SJSA1 (cell line): ENCODE measurements around the gene PELI2. TPM values are rescaled to one million over a fixed set of nuclear protein-coding genes. Genes with fewer than 3 reads are reported as not detected.

Experiments used
- DNase-seq, 2 experiments: peaks; one replicate each; pipeline ENCODE4 v3.0.0-alpha.2; 2015 to 2020; ENCODE audit warnings: low spot score in 2 of 2, low read depth in 1 of 2
- H3K27ac ChIP-seq: fragments of 250-450 bp; sonication (Bioruptor Pico); 2 replicates; pipeline ENCODE4 v1.5.1; 2020; ENCODE audit warnings: mild to moderate bottlenecking, moderate library complexity
- H3K27me3 ChIP-seq: fragments of 250-450 bp; sonication (Bioruptor Pico); replicated peaks from 2 replicates; pipeline ENCODE4 v1.5.1; 2020; ENCODE audit warnings: mild to moderate bottlenecking, moderate library complexity
- H3K36me3 ChIP-seq: fragments of 250-450 bp; sonication (Bioruptor Pico); 2 replicates; pipeline ENCODE4 v1.5.1; 2020; ENCODE audit warnings: mild to moderate bottlenecking
- H3K4me1 ChIP-seq: fragments of 250-450 bp; sonication (Bioruptor Pico); replicated peaks from 2 replicates; pipeline ENCODE4 v1.6.1; 2021; ENCODE audit warnings: mild to moderate bottlenecking
- H3K4me3 ChIP-seq: fragments of 250-450 bp; sonication (Bioruptor Pico); 2 replicates; pipeline ENCODE4 v1.5.1; 2020; ENCODE audit warnings: mild to moderate bottlenecking
- H3K9me3 ChIP-seq: fragments of 250-450 bp; sonication (Bioruptor Pico); replicated peaks from 2 replicates; pipeline ENCODE4 v1.5.1; 2020; ENCODE audit warnings: mild to moderate bottlenecking
- total RNA-seq: library from RNA; depleted of rRNA; stranded (reverse); fragments of >200 nt; shearing (Covaris generic); gene quantifications from 2 replicates; pipeline ENCODE4 v1.2.3, GENCODE V29; 2014

The PELI2 gene
- total RNA-seq, 1 experiment from 2014 or later = 9.6 TPM

DNA sequence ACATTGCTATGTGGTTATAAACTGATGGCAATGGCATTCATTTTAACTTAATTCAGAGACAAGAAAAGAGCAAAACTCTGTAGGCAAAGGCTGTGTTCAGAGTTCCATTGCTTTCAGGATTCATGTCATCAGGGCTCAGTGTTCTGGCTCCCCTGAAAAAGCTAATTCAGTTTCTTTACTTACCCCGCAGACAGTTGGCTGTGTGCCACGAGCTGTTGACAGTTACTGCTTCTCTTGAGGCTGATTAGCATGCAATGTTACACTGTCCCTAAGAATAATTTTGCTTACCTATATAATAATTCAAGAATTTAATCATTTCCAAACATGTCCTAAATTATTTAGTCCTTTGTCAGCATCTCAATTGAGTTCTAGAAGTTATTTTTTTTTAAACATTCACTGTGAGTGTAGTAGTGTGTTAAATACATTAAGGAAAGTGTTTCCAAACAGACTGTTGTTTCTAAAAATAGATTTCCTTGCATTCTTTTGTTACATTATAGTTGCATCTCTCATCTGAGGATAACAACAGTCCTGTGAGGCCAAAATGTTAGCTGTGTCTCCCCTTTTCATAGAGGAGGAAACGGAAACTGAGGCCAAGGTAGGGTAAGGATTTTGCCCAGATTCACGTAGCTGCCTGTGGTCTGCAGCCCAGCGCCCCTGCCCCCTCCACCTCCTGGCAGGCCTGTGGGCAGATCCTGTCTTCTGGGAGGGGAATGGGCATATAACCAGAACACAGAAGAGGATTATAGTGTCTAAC lies 98.6 kb downstream of the PELI2 start:
- no peak for DNase-seq

DNA sequence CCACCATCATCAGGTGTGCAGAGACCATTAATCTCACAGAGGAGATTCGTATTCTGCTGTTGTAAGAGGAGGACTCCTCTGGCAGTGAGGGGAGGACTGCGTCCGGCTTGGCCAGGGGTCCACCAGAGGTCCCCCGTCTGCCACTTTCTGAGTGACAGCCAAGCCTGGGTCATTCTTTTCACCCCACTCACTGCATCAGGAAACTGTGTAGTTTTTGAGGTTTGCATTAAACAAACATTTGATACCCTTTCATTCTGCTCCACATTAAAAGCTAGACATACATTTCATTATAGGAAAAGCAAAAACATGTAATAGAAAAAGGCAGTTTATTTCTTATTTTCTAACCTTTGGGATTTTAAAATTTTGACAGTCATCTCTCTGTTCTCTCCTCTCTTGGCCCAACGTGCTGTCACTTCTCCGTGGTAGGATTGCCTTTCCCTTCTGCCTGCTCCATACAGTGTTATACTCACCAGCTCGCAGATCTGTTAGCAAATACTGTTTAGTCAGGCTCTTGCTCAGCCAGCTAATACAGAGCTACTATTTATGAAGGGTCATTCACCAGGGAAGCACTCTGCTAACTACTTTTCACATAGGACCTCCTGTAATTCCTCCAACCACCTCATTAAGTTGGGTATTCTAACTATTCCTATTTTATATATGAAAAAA lies 99.3 kb downstream of the PELI2 start:
- Histone ChIP-seq H3K4me3 (no peak overlapping the region), H3K27ac (peak overlapping the region; percentile 29; the same call in 1 of the 2 replicates), H3K27me3 (no peaks in the 10 kb centered on the region), H3K9me3 (no peaks in the 10 kb centered on the region), H3K36me3 (no peaks in the 10 kb centered on the region), H3K4me1 (peaks cover 39% of the 10 kb centered on the region)
- no peak for DNase-seq

More for the DNA sequence above, 98.6 kb downstream of the PELI2 start:
- no peaks in the 10 kb centered on the region for H3K9me3 ChIP-seq
- no peak overlapping the region for H3K4me3 ChIP-seq
- H3K36me3 ChIP-seq = no peaks in the 10 kb centered on the region
- H3K27me3 ChIP-seq = no peaks in the 10 kb centered on the region
- peaks cover 39% of the 10 kb centered on the region for H3K4me1 ChIP-seq
- H3K27ac ChIP-seq = peak overlapping the region; percentile 29

DNA sequence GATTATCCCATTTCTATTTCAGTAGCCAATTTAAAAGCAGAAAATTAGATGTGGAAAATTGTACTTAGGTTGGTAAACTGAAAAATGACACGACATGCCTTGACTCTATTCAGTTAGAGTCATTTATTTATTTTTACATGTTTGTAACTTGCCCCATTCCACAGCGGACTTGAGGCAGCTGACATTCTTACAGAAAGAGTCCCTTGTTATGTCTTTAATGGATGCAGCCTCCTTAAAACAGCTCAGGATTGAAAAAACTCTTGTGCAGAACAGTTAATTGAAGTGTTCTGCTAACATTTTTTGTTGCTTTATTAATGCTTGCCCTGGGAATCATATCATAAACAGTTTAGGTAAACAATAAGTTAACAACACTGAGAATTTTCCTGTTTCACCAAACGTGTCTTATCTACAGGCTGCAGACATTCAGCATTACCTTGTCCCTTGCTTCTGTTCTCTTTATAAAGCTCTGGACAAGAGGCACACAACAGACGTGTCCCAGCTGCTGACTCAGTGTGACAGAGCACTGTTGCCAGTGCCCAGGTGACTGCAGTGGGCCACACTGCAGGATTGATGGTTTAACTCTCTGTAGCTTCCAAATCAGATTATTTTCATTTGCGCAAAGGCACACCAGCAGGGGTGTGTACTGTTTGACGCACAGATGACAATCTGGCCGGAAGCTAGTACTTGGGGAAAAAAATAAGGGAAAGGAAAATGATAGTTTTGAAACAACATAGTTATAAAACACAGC lies 101.6 kb downstream of the PELI2 start:
- Histone ChIP-seq H3K27me3 (no peaks in the 10 kb centered on the region), H3K36me3 (no peaks in the 10 kb centered on the region), H3K4me1 (peaks cover 52% of the 10 kb centered on the region), H3K4me3 (no peak overlapping the region), H3K27ac (peak overlapping the region; percentile 41), H3K9me3 (no peaks in the 10 kb centered on the region)
- peak in 1 of 2 experiments; percentile 38 for DNase-seq

DNA sequence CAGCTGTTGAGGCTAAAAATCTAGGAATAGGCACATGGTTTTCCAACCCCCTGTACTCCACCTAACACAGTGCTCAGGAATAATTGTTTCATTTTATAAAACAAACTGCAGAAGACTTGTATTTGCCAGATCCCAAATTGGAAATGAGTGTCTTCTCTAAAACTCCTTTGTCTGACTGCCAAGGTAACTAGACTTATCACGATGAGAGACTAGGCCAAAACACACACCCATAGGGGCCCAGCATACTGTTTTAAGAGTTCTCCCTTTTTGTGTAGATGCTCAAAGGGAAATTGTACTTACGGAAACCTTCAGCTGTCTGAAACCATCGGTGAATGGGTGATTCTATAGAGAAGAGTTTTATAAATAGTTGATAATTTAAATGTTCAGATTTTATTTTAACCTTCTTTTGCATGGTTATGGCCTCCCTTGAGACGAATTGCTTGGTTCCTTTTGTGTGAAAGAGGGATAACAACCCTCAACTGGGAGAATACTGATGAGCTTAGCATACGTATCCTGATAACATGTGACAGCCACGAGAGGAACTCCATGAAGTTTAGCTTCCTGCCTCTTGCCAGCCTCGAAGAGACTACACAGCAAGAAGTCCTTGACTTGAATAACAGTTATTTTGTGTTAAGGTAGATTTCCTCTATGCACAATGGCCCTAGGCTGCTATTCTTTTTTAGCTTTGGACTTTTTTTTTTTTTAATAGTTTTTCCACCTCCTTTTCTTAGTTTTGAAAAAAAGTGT lies 103.3 kb downstream of the PELI2 start:
- Histone ChIP-seq H3K27me3 (no peaks in the 10 kb centered on the region), H3K36me3 (0 out of 2 replicates have a peak, but pooled peaks cover 4% of the 10 kb centered on the region), H3K27ac (no peak overlapping the region), H3K4me3 (no peak overlapping the region), H3K9me3 (no peaks in the 10 kb centered on the region), H3K4me1 (peaks cover 53% of the 10 kb centered on the region)
- no peak for DNase-seq

DNA sequence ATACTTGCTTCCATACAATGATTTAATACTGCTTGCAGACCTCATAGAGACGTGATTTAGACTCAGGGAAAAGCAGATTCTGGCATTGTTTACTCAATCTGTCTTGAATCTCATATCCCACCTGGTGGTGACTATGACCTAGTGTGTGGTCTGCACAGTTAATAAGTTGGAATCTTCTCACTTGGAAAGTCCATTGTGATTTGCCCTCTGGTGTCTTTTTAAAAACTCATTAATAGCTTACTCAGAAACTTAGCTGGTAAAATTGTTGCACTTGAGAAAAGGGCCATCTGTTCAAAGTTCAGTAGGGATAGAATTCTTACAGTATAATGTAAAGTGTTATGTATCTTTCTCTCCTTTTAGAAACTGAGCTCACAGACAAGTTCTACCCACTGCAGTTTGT lies 106.0 kb downstream of the PELI2 start:
- no peaks in the 10 kb centered on the region for H3K9me3 ChIP-seq
- H3K4me3 ChIP-seq = no peak overlapping the region
- no peak overlapping the region for H3K27ac ChIP-seq
- H3K27me3 ChIP-seq = no peaks in the 10 kb centered on the region
- H3K4me1 ChIP-seq = peaks cover 30% of the 10 kb centered on the region
- H3K36me3 ChIP-seq = 0 out of 2 replicates have a peak, but pooled peaks cover 4% of the 10 kb centered on the region
- DNase-seq = peak in 1 of 2 experiments; percentile 17

DNA sequence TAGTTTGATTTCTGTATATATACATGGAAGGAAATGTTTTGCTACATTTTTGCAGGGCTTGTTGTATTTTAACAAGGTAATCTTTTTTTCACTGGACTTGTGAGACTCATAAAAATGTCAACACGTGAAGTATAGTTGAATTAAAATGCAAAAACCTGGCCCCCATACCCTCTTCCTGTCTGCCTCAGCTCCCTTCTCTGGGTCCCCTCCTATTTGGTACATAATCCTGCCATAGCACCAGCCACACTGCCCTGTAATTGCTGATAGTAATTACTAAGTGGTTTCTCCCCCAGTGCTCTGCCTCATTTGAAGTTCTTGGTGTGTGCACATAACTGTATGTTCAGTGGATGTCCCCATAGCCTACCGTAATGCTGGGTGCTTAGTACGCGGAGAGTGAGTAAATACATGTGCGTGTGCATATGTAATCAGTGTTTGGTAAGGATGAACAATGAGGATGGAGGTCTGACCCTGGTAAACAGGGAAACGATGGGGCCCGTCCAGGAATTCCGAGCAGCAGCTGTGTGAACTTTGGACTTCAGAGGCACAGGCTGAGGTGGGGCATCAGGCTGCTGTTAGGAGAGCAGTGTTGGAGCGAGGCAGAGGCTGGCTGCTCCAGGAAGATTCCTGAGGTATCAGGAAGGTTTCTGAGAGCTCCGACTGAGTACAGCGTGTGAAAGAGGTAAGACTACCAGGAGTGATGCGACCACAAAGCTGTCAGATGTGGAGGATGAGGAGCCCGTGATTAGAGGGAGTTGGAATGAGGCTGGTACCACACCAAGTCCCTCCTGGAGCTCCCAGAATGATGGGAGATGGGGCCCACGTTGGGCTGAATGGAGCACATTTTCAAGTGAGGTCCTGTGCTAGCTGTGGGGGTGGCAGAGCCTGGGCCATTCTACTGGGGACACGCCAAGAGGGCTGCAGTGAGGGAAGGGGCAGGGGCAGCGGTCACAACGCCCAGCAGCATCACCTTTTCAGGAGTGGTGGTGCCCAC lies 106.8 kb downstream of the PELI2 start:
- Histone ChIP-seq H3K9me3 (no peaks in the 10 kb centered on the region), H3K27me3 (no peaks in the 10 kb centered on the region), H3K4me3 (no peak overlapping the region), H3K27ac (no peak overlapping the region), H3K36me3 (0 out of 2 replicates have a peak, but pooled peaks cover 4% of the 10 kb centered on the region), H3K4me1 (peaks cover 22% of the 10 kb centered on the region)
- no peak for DNase-seq

DNA sequence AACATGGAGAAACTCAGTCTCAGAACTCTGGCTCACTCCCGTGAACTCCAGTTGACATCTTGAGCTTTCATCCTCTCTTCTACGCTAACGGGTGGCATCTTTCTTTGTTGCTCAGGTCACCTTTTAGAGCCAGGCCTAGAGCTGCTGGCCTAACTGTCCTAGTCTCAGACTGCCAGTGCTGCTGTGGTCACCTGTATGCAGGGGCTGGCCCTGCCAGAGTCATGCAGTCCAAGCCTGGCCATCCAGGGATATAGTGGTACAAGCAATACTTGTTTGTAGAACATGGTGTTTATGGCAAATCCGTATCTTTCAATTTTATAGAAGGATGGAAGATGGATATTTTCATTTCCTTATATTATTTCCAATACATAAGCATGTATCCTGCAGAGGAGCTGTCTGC lies 117.2 kb downstream of the PELI2 start:
- no peaks in the 10 kb centered on the region for H3K4me1 ChIP-seq
- H3K27ac ChIP-seq = no peak overlapping the region
- H3K4me3 ChIP-seq = no peak overlapping the region
- no peaks in the 10 kb centered on the region for H3K9me3 ChIP-seq
- no peaks in the 10 kb centered on the region for H3K36me3 ChIP-seq
- no peaks in the 10 kb centered on the region for H3K27me3 ChIP-seq
- DNase-seq = no peak

DNA sequence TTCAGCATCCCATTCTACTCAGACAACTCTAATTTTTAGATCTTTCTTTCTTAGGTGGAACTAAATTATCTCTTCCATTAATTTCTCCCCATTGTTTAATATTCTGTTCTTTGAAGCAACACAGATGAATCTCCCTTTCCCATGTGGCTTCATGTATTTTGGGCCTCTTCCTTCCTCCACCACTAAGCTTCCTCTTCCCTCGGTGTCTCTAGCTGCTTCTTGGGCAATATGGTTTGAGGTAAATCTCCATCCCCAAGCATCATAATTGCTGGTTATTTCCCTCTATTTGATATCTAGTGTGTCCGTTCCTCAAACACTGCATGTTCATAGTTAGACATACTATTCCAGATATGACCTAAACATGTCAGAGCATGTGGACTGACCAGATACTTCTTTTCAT lies 119.2 kb downstream of the PELI2 start:
- no peaks in the 10 kb centered on the region for H3K36me3 ChIP-seq
- H3K4me3 ChIP-seq = no peak overlapping the region
- no peak overlapping the region for H3K27ac ChIP-seq
- DNase-seq = no peak
- no peaks in the 10 kb centered on the region for H3K9me3 ChIP-seq
- H3K27me3 ChIP-seq = no peaks in the 10 kb centered on the region
- H3K4me1 ChIP-seq = peaks cover 6% of the 10 kb centered on the region; the same call in 1 of the 2 replicates

DNA sequence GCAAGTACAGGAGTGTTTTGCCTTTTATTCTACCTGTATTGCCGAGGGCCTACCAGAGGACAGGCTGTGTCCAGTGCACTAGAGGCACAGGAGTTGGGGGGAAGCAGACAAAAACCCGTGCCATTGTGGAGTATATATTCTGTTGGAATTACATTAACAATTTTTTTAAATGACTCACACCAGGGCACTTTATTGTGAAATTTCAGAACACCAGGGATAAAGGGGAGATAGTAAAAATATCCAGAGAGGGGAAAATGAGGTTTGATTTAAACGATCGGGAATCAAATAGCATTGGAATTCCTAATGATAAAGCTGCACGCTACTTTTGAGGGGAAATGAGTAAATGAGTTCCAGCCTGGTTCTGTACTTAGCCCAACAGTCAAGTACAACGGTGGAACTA lies 123.2 kb downstream of the PELI2 start:
- DNase-seq = no peak
- H3K4me3 ChIP-seq = no peak overlapping the region
- no peaks in the 10 kb centered on the region for H3K9me3 ChIP-seq
- H3K36me3 ChIP-seq = no peaks in the 10 kb centered on the region
- no peaks in the 10 kb centered on the region for H3K27me3 ChIP-seq
- H3K27ac ChIP-seq = no peak overlapping the region
- H3K4me1 ChIP-seq = peaks cover 25% of the 10 kb centered on the region

DNA sequence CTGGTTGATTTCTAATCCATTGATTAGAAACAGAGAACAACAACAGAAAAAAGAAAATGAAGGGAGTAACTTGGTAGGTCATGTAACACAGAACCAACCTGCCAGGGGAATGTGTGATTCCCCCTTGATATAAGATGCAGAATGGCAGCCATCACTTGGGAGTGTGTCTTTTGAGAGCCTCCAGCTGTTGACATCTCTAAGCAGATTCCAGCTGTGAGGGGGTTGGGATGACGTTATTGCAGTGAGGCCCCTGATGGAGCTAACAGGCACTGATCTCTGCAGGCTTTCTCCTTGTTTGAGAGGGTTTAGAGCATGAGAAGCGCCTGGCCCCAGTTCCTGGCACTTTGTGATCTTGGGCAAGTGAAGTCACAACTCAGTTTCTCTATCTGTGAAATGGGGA lies 124.9 kb downstream of the PELI2 start:
- Histone ChIP-seq H3K27me3 (no peaks in the 10 kb centered on the region), H3K4me3 (no peak overlapping the region), H3K27ac (peak overlapping the region; percentile 88), H3K4me1 (peaks cover 25% of the 10 kb centered on the region), H3K36me3 (no peaks in the 10 kb centered on the region; the same call in 1 of the 2 replicates), H3K9me3 (no peaks in the 10 kb centered on the region)
- DNase-seq = no peak

DNA sequence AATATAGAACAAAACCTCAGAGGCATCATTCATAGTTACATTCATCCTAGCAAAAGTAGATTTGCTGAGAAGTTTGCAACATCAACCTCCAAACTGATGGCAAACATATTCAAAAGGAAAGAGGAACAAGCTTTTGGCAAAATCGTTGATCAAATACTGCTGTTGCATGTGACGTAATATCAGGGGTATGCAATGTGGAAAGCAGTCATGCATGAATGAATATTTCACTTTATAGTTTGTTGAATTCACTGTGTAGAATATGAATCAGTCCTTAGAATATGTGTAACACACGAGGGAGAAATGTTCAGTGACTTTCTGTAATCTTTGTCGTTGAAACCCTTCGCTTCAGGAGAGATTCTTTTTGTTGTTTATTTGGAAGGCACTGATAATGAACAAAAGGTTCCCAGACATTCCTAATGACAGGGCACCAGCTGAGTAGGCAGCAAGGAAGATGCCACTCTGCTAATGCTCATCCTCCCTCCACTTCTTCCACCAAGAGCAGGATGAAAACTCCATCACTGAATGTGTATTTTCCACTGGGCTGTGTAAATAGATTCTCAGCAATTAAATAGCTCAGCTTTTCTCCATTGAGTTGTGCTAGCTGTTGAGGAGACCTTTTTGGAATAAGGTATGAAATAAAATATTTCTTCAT lies 126.1 kb downstream of the PELI2 start:
- H3K27ac ChIP-seq = peak overlapping the region; percentile 88
- no peaks in the 10 kb centered on the region for H3K27me3 ChIP-seq
- peaks cover 25% of the 10 kb centered on the region for H3K4me1 ChIP-seq
- H3K9me3 ChIP-seq = no peaks in the 10 kb centered on the region
- H3K36me3 ChIP-seq = no peaks in the 10 kb centered on the region; the same call in 1 of the 2 replicates
- no peak overlapping the region for H3K4me3 ChIP-seq
- peak in 1 of 2 experiments; percentile 80 for DNase-seq
